Adipose tissue (tissue), 3 donors: ENCODE data around the gene AFF2. TPM values are rescaled to one million over a fixed set of nuclear protein-coding genes. Genes with fewer than 3 reads are reported as not detected.

Experiments
- H3K27ac ChIP-seq: one replicate; pipeline ENCODE4 v1.5.1; 2013; ENCODE audit warnings: low read depth, low read length
- WGBS, 3 donors: extraction: QIAGEN DNeasy Blood & Tissue Kit; methylation state at CpG; one replicate each; pipeline ENCODE4 v1.1.7; 2013; 5-methylcytosine and 5-hydroxymethylcytosine counted together
- polyA plus RNA-seq, 3 donors: library from polyadenylated mRNA; stranded (reverse); fragments of 200-250 nt; gene quantifications; one replicate each; pipeline ENCODE4 v1.2.3, GENCODE V29; 2013
- donor health status: healthy with polysubstance abuse.
- donor health status: Bipolar disorder and iron deficiency.
- donor health status: healthy.

Gene AFF2
- polyA plus RNA-seq, 3 donors, result 0.13 to 2.5 (median 2.0) TPM

DNA sequence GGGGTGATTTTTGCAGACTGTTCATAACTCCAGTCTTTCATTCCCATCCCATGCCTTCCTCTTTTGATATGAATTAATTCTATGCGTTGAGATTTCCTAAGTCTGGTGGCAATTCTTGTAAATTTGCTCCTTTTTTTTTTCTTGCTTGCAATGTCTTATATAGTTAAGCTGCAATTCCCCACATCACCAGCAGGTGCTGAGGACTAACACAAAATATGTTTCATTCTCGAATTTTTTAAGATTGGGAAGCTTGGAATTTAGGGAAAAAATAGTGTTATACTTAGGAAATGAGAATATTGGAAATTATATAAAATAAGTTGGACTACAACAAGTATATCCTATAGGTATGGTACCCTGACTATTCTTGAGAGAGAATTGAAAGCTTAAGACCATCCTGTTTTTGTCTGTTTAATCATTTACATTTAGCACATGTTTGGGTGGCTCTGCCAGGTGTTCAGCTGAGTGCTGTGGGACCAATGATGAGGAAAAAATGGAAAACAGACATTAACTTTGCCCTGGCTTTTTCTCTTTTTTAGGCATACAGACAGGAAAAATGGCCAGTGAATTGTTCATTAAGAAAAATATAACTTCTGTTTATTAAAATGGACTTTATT, 30.2 kb downstream of the AFF2 start:
- WGBS, 3 donors, result 15 to 16% (median 16%) methylated on average over 2 of the region's 2 CpGs
- H3K27ac ChIP-seq, result no peak overlapping the region

DNA sequence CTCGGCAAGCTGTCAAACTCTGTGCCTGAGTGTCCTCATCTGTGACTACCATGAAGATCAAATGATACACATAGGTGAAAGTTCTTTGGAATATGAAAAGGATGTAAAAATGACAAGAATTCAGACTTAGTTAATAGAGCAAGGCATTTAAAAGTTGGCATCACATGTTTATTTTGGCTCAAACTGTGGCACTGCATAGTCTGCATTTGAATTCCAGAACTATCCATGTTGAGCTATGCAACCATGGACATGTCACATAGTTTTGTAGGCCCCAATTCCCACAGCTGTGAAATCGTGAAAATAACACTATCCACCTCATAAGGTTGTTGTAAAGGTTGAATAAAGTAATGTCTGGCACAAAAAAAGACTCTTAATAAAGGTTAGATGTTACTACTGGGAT, 33.9 kb downstream of the AFF2 start:
- 67 to 83% (median 82%) methylated on average over 2 of the region's 2 CpGs for WGBS, 3 donors
- no peak overlapping the region for H3K27ac ChIP-seq

DNA sequence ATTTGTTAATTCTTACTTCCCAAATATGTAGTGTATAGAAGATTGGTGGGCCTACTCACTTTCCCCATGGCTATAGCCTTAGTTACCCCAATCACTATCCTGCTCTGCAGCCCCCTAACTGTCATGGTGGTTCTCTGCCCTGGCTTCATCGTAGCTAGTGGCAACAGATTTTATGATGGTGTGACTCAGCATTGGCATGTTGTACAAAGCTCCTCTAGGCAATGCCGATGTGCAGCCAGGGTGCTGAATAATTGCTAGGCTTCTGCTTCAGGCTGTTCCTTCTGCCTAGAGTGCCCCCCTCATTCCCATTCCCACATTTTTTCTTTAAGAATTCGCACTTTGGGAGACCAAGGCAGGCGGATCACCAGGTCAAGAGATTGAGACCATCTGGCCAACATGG, 35.2 kb downstream of the AFF2 start:
- H3K27ac ChIP-seq, result no peak overlapping the region
- 82 to 92% (median 84%) methylated on average over 4 of the region's 4 CpGs for WGBS, 3 donors

DNA sequence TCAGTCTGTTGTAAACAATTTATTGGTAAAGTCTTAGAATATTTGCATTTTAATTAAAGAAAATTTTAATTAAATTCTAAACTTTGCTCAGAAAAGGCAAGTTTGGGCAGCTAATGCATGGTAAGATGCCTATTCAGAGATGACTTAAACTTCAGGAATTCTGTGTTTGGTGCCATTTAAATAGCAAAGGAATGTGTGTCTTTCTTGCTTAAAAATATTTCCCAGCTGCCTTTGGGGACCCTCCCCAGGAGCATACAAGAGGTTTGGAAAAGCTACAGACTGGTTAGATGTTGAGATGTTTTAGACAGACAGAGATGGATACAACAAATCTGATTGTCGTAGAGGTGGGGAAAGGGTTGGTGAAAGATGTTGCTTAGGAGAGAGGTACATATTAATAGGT, 36.5 kb downstream of the AFF2 start:
- WGBS, 3 donors, result 88 to 93% (median 88%) methylated on average over 1 of the region's 1 CpG

DNA sequence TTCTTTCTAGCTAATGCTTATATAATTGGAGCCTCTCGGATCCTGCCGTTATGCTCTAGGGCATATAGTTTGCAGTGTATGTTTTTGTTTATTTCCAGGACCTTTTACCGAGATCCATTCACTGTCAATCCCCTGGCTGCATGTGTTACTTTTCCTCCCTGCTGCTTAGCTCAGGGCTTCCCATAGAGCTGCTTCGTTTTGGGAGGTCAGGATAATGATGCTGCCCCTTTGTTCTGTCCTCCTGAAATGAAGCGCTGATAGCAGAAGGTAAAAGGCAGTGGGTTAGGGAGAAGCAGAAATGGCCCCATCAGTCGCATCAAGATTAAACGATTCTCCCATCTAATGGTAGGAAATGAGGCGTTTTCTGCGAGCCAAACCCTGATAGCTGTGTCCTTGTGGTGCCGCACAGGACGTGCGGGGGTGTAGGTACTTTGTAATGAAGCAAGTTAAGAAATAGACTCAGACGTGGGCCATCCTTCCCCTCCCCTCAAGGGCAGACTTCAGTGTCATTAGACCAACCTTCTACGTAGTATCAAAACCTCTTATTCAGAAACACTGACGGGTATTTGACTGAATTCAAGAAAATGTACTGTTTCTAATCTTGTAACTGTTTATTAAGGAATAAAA, 37.3 kb downstream of the AFF2 start:
- 65 to 68% (median 65%) methylated on average over 15 of the region's 15 CpGs for WGBS, 3 donors

More for the DNA sequence above, 36.5 kb downstream of the AFF2 start:
- no peak overlapping the region for H3K27ac ChIP-seq

DNA sequence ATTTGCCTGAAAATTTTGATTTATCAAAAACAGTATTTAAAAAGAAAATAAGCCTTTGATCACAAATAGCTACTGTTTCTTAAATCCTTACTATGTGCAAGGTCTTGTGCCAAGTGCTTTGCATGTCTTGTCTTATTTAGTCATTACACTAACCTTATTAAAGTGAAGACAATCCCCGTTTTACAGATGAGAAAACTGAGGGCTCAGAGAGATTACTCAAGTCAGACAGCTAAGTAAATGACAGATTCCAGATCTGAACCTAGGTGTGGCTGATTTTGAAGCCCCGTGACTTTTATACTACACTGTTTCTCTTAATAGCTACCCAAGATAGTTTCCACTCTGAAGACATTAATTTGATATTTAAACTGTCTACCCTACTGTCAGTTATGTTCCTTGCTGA, 38.2 kb downstream of the AFF2 start:
- WGBS, 3 donors, result 60 to 81% (median 74%) methylated on average over 2 of the region's 2 CpGs
- H3K27ac ChIP-seq, result no peak overlapping the region

More for the DNA sequence above, 37.3 kb downstream of the AFF2 start:
- no peak overlapping the region for H3K27ac ChIP-seq

DNA sequence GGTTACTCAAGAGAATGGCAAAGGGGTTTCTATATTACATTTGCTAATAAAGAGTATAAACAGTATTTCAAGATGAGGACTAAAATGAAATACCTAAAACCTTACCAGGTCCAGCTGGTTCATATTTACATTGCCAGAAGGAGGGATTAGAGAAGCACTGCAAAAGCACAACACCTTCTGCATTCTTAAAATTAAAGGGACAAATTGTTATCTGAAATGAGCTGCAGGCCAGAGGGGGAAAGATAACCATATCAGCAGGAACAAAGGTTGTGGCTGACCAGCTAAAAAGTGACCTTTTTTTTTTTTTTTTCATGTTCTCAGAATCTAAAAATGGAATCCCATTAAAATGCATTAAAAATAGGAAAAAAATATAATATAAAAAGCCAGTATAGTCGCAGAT, 39.7 kb downstream of the AFF2 start:
- WGBS, 3 donors, result 40 to 61% methylated on average over 1 of the region's 1 CpG; no CpG with 5 or more reads in 1 of the 3 donors
- no peak overlapping the region for H3K27ac ChIP-seq

DNA sequence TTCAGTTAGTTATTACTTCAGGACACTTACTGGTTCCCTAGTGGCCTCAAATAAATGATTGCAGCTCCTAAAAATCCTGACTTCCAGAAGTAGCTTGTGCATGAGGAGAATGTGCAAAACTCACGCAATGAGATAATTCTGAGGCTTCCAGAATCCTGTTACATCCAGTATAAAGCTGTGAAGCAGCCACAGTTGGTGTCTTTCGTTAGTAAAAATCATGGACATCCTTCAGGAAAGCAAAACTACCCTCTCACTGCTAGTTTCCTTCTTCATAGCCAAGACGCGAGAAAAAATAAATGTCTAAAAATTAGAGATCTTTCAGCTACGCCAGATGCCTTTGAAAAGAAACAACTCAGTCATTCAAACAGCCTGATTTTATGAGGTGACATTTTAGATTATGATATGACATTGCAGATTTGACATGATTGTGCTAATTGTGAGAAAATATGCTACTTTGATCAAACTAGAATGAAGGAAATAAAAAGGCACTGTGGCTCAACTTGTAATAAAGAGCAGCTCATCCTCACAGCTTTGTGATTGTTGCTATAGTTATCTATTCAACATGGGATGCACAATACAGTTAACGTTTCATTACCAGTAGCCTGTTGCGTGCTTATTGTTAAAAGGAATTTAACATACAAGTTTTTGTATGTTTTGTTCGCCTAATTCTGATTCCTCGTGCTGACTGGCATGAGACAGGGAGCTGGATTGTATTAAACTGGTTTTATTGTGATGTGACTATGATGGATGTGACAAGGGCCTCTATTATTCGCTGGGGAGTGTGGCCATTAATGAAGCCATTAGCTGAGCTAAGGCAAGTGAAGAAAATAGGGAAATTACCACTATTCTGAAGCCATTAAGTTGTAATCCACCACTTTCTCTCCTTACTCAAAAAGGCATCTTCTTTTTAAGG, 40.5 kb downstream of the AFF2 start:
- H3K27ac ChIP-seq, result no peak overlapping the region
- WGBS, 3 donors, result 66 to 85% (median 69%) methylated on average over 10 of the region's 10 CpGs

DNA sequence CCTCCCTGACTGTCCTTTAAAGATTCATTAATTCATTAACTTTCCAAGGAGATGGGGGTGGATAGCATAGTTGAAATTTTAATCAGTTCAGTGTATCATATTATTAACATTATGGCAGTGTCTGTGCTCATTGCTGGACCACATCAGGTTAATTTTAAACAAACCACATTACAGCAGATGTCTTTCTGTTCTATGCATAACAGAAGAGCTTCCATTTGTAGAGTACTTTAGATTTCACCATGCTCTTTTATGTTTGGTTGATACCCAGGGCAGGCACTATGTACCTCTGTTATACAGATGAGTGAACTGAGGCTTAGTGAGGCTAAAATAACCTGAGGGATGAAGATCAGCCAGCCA, 41.1 kb downstream of the AFF2 start:
- H3K27ac ChIP-seq, result no peak overlapping the region

DNA sequence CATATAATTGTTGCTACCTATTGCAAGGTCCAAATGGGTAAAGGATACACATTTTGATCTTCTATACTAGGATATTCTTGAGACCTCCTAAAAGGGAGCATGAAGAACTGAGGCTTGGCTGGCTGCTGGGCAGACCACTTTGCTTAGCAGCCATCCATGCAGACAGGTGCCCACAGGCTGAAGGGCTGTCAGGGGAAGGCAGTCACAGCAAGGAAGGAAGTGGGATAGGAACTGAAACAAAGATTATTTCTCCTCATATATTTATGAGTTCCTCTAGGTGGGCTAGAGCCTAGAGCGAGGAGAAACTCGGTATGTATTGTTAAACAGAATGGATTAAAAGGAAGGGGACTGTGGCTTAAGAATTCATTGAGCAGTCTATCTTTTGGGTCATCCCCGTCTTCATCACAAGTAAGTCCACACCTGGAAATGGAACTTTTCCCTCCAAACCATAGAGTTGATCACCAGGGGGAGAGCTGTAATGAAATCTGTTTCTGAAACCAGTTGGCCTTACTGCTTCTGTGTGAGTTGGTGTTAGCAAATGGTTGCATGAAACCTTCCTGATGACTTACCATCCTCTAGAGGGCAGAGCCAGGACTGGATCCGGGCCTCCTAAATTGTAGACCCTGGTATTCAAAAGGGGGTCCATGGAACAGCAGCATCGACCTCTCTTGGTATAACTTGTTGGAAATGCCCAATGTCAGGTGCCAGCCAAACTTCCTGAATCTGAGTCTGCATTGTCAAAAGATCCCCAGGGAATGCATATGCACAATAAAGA, 42.3 kb downstream of the AFF2 start:
- H3K27ac ChIP-seq, result no peak overlapping the region
- 57 to 76% (median 72%) methylated on average over 5 of the region's 5 CpGs for WGBS, 3 donors

DNA sequence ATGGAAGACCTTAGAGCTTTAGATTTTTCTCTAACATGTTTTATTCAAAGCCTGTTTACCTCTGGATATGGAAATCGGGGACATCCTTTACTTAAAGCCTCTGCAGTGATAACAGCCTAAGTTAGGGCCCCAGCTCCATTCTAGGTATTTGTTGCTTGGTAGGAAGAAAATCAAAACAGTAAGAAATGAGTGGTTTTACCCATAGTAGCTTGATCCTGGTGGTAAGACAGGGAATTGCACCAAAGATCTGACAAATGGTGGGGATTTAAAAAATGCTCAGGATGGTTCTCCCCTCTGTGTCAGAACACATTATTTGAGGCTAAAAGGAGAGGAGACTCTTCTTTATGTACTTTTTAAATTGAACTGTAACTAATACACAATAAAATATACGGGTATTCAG, 52.4 kb downstream of the AFF2 start:
- H3K27ac ChIP-seq, result no peak overlapping the region
- 55 to 92% (median 80%) methylated on average over 2 of the region's 2 CpGs for WGBS, 3 donors

DNA sequence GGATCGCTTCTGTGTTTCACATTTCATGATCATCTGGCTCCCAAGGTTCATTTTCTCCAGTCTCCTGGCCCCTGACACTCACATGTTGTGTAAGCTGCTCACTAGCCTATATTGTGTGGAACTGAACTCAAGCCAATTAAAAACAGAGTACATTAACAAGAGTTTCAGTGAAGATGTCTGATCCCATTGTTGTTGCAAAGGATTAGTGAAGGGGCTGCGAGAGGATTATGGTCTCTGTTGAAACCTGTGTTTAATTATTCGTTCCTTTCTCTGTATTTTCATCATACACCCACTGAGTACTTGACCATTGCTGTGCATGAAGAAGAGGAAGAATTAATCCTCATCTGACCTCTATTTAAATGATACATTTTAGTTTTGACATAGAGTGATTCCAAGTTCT, 54.7 kb downstream of the AFF2 start:
- WGBS, 3 donors, result 60 to 87% (median 82%) methylated on average over 3 of the region's 3 CpGs
- H3K27ac ChIP-seq, result no peak overlapping the region

DNA sequence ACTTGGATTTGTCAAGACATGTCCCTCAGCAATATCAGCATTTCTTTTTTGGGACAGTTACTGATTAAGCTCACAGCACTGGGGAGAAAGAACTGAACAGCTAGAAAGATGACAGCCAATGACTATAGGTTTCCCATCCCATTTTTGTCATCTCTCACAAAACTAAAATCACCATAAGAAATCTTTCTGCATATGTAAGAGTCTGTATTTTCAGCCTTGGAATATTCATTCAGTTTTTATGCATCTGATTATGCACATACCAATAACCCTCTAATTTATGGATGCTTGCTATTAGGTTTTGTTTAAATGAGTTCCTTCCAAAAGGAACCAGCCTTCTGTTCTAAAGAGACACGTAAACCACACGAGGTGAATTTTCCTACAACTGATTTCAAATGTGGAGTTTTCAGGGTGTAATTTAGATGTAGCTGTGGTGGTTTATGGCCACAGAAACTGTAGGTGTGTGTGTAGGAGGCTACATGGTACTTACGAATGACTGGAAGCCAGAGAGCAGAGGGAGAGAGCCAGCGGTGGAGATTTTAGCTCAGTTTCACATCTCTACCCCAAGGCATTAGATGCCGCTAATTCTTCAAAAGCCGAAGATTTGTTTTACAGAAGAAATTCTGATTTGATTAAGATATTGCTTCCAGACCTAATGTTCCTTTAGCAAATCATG, 55.3 kb downstream of the AFF2 start:
- 76 to 80% (median 77%) methylated on average over 6 of the region's 6 CpGs for WGBS, 3 donors
- no peak overlapping the region for H3K27ac ChIP-seq

DNA sequence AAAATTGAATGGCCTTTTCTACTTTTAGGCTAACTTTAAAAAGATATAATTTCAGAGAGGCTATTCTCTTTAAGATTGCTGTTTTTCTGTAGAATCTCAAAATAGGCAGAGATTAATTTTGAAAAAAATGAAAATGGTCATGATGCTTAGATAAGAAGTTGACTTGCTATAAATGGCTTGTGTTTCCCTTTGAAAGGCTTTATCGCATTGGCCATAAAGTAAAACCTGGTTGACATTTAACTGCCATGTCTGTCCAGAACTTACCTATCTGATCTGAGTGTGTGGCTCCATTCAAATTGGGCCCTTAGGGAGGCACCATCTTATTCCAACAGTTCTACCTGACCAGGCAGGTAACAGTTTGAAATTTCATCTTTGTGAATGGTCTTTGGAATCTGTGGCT, 56.1 kb downstream of the AFF2 start:
- WGBS, 3 donors, result 89 to 100% (median 90%) methylated on average over 1 of the region's 1 CpG
- no peak overlapping the region for H3K27ac ChIP-seq

DNA sequence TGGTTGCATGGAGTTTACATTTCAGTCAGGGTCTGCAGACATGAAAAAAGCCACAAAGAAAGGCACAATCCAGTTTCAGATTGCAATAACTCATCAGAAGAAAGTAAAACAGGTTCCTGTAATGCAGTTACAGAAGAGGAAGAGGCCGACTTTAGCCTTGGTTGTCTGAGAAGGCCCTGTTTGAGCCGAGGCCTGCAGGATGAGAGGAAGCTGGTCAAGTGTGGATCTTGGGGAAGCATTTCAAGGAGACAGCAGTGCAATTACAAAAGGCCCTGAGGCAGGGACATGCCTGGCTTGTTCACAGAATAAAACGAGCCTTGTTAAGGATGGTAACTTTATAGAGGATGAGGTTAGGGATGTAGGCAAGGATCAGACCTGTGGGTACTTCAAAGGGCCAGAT, 62.4 kb downstream of the AFF2 start:
- no peak overlapping the region for H3K27ac ChIP-seq
- 35 to 42% (median 37%) methylated on average over 3 of the region's 3 CpGs for WGBS, 3 donors

DNA sequence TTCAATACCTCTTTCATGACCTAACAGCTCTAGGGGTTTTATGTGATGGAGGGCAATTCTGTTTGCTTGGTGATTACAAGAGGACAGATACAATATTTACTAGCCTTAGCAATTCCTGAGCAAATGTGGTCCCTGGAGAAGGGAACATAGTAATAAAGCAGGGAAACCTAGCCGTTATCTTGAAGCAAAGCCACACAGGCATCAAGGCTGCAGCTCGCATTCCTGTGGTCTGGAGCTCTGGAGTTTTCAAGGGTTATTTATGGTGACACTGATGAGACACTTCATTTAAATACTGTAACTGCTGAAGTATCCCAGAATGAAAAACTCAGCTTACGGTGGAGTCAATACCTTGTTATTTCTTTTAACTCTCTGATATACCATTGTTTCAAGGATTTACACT, 66.8 kb downstream of the AFF2 start:
- 26 to 73% (median 66%) methylated on average over 3 of the region's 3 CpGs for WGBS, 3 donors
- H3K27ac ChIP-seq, result no peak overlapping the region

DNA sequence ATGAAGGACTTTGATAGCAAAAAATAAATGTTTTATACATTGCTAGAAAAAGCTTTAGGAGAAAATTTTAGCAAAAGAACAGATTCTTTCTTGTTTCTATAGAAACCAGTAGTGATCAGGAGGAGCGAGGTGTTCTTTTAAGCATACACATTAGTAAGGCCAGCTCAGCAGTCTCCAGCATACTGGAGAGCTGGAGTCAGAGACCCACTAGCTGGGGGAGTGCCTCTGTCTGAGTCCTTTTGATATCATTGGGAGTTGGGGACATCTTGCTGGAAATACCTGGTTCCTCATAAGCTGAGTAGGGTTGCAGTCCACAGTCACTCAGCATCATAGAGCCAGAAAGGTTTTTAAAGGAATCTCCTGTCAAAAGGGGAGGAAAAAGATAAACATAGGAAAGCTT, 67.4 kb downstream of the AFF2 start:
- no peak overlapping the region for H3K27ac ChIP-seq
- 45 to 84% (median 70%) methylated on average over 1 of the region's 1 CpG for WGBS, 3 donors

DNA sequence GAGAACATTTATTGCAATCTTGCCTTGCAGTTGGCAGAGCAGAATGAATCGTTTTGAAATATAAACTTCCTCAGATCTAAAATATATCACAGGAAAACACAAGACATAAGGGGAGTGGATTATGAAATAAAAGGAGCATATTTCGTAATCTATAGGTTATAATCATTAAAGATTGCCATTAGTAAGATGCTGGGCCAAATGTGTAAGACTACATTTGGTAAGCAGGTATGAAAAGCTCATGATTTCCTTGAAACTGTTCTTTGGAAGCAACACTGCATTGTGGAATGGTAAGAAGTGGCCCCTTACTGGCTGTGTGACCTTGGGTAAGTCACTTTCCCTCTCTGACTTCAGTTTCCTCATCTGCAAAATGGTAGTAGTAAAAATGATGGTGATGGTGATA, 68.3 kb downstream of the AFF2 start:
- H3K27ac ChIP-seq, result no peak overlapping the region
- WGBS, 3 donors, result 33 to 51% (median 47%) methylated on average over 2 of the region's 2 CpGs
